ENCODE measurements around the gene CGRRF1.

GRCh38 chr14:54570631-54571415, 61.1 kb downstream of the CGRRF1 start:
- TF ChIP-seq ZMYM2 (CRISPR knock-in tag; IDR thresholded peaks at IDR 0.05) (no peak), RFX5 (IDR thresholded peaks at IDR 0.05; ENCODE audit: low read depth, low read length) (no peak), ZNF644 (CRISPR knock-in tag; IDR thresholded peaks at IDR 0.05; ENCODE audit: low read depth) (no peak), PBX3 (CRISPR knock-in tag; IDR thresholded peaks at IDR 0.05; ENCODE audit: borderline replicate concordance) (no peak), CTCF (CRISPR knock-in tag; IDR thresholded peaks at IDR 0.05) (no peak), REST (IDR thresholded peaks at IDR 0.05; ENCODE audit: borderline replicate concordance in 1 of 2, low read depth in 1 of 2, low read length in 2 of 2) (no peak), MNT (IDR thresholded peaks at IDR 0.05) (no peak), PHB2 (IDR thresholded peaks at IDR 0.05; ENCODE audit: partially characterized antibody) (no peak), TP53 (CRISPR knock-in tag; conservative IDR thresholded peaks at IDR 0.05) (no peak), KAT8 (CRISPR knock-in tag; IDR thresholded peaks at IDR 0.05) (no peak), DPF2 (CRISPR knock-in tag; IDR thresholded peaks at IDR 0.05; ENCODE audit: borderline replicate concordance, low read depth) (no peak)

All from HepG2 (cell line).